H4 (cell line): ENCODE data around the gene AKAP12. TPM values are rescaled to one million over a fixed set of nuclear protein-coding genes. Genes with fewer than 3 reads are reported as not detected.

Source experiments
- total RNA-seq: library from RNA; depleted of rRNA; stranded (reverse); fragments of >200 nt; shearing (Covaris generic); gene quantifications from 2 replicates; pipeline ENCODE4 v1.2.3, GENCODE V29; 2014; rRNA removed

AKAP12 gene
- total RNA-seq, 1 experiment from 2014 or later: 6.5 TPM

Other genes starting within 250 kb of the AKAP12 start
- 12.4 and 17.2 TPM in 2 replicates for gene ZBTB2, start 151.6 kb downstream of the AKAP12 start, total RNA-seq
- gene RMND1, start 212.2 kb downstream of the AKAP12 start, total RNA-seq: 23.1 and 29.6 TPM in 2 replicates